Measurements from ENCODE around the gene CNGA3.

CNGA3 gene

GRCh38 chr2:98376301-98376910, 30.1 kb downstream of the CNGA3 start:
- no peak overlapping the region for H3K27ac ChIP-seq (ENCODE audit: insufficient read depth, low read depth, low read length, poor library complexity, severe bottlenecking)
- H3K36me3 ChIP-seq (ENCODE audit: control insufficient read depth, insufficient read depth, low read length): no peaks in the 10 kb centered on the region
- WGBS, 2 experiments: 90 to 93% methylated on average over 6 of the region's 6 CpGs
- H3K4me1 ChIP-seq (ENCODE audit: control insufficient read depth, insufficient read depth, low read length): peaks cover 23% of the 10 kb centered on the region
- H3K9me3 ChIP-seq (ENCODE audit: control insufficient read depth, low read length): no peaks in the 10 kb centered on the region
- H3K4me3 ChIP-seq (ENCODE audit: insufficient read depth, low read depth, low read length): no peak overlapping the region
- H3K27me3 ChIP-seq (ENCODE audit: control insufficient read depth, insufficient read depth, low read length, poor library complexity, severe bottlenecking): no peaks in the 10 kb centered on the region

DNA sequence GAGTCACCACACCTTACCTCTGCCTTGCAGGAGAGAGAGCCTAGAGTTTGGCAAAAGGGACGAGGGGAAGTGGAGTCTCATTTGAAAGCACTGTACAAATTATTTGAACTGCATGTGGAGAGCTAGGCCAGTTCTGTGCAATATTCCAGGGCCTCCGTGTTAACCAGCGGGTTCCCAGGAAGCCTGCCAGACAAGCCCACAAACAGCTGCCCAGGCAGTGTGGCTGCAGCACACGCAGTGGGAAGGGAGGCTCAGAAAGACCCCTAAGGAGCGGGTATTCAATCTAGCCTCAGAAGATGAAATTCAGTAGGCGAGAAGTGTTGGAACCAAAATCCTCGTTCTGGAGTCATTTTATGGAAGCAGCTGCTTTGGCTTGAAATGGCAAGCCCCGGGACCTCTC, 30.7 kb downstream of the CNGA3 start:
- WGBS, 2 experiments: 88% methylated on average over 8 of the region's 8 CpGs
- no peaks in the 10 kb centered on the region for H3K27me3 ChIP-seq (ENCODE audit: control insufficient read depth, insufficient read depth, low read length, poor library complexity, severe bottlenecking)
- no peak overlapping the region for H3K4me3 ChIP-seq (ENCODE audit: insufficient read depth, low read depth, low read length)
- peaks cover 23% of the 10 kb centered on the region for H3K4me1 ChIP-seq (ENCODE audit: control insufficient read depth, insufficient read depth, low read length)
- H3K36me3 ChIP-seq (ENCODE audit: control insufficient read depth, insufficient read depth, low read length): no peaks in the 10 kb centered on the region
- H3K9me3 ChIP-seq (ENCODE audit: control insufficient read depth, low read length): no peaks in the 10 kb centered on the region
- H3K27ac ChIP-seq (ENCODE audit: insufficient read depth, low read depth, low read length, poor library complexity, severe bottlenecking): no peak overlapping the region

DNA sequence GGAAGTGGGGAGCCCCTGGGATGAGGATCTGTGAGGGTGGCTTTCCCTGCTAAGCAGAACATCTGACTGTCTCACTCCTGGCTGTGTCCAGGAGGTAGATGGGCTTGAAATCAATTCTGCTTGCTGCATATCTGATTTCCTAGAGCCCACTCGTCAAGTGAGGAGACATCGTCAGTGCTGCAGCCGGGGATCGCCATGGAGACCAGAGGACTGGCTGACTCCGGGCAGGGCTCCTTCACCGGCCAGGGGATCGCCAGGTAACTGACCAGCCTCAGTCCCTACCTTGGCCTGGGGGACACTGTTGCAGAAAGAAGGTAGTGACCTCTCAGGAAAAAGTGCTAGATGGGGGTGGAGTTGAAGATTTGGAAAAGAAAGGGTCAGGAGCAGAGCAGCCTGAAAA, 31.3 kb downstream of the CNGA3 start:
- 81 to 84% methylated on average over 7 of the region's 7 CpGs for WGBS, 2 experiments
- no peak overlapping the region for H3K4me3 ChIP-seq (ENCODE audit: insufficient read depth, low read depth, low read length)

DNA sequence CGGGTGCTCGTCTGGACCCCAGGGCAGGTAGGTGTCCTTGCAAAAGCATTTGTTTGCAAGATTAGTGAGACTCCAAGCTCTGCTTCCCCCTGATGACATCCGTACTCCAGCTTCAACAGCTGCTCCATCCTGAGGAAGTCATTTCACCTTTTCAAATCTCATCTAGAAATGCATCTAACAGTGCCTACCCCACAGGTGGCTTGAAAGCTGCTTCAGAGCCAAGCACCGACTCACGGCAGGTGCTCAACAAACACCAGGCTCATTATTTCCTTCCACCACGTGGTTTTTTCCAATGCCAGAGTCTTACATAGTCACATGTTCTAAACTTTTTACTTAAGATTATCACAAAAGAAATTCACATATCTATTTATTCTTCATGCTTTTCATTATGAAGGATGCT, 31.9 kb downstream of the CNGA3 start:
- Histone ChIP-seq H3K4me1 (ENCODE audit: control insufficient read depth, insufficient read depth, low read length) (peaks cover 25% of the 10 kb centered on the region), H3K27ac (ENCODE audit: insufficient read depth, low read depth, low read length, poor library complexity, severe bottlenecking) (no peak overlapping the region), H3K9me3 (ENCODE audit: control insufficient read depth, low read length) (no peaks in the 10 kb centered on the region), H3K36me3 (ENCODE audit: control insufficient read depth, insufficient read depth, low read length) (no peaks in the 10 kb centered on the region), H3K27me3 (ENCODE audit: control insufficient read depth, insufficient read depth, low read length, poor library complexity, severe bottlenecking) (no peaks in the 10 kb centered on the region), H3K4me3 (ENCODE audit: insufficient read depth, low read depth, low read length) (no peak overlapping the region)
- WGBS, 2 experiments: 76 to 85% methylated on average over 6 of the region's 6 CpGs

More for the DNA sequence above, 31.3 kb downstream of the CNGA3 start:
- H3K27me3 ChIP-seq (ENCODE audit: control insufficient read depth, insufficient read depth, low read length, poor library complexity, severe bottlenecking): no peaks in the 10 kb centered on the region
- H3K4me1 ChIP-seq (ENCODE audit: control insufficient read depth, insufficient read depth, low read length): peaks cover 23% of the 10 kb centered on the region
- no peaks in the 10 kb centered on the region for H3K36me3 ChIP-seq (ENCODE audit: control insufficient read depth, insufficient read depth, low read length)
- no peak overlapping the region for H3K27ac ChIP-seq (ENCODE audit: insufficient read depth, low read depth, low read length, poor library complexity, severe bottlenecking)
- H3K9me3 ChIP-seq (ENCODE audit: control insufficient read depth, low read length): no peaks in the 10 kb centered on the region

- 85 to 90% methylated on average over 4 of the region's 4 CpGs for WGBS, 2 experiments
- Histone ChIP-seq H3K27ac (ENCODE audit: insufficient read depth, low read depth, low read length, poor library complexity, severe bottlenecking) (no peak overlapping the region), H3K9me3 (ENCODE audit: control insufficient read depth, low read length) (no peaks in the 10 kb centered on the region), H3K27me3 (ENCODE audit: control insufficient read depth, insufficient read depth, low read length, poor library complexity, severe bottlenecking) (no peaks in the 10 kb centered on the region), H3K36me3 (ENCODE audit: control insufficient read depth, insufficient read depth, low read length) (no peaks in the 10 kb centered on the region), H3K4me3 (ENCODE audit: insufficient read depth, low read depth, low read length) (no peak overlapping the region), H3K4me1 (ENCODE audit: control insufficient read depth, insufficient read depth, low read length) (peaks cover 26% of the 10 kb centered on the region)
These were observed 32.6 kb downstream of the CNGA3 start for GRCh38 chr2:98378901-98379300.

DNA sequence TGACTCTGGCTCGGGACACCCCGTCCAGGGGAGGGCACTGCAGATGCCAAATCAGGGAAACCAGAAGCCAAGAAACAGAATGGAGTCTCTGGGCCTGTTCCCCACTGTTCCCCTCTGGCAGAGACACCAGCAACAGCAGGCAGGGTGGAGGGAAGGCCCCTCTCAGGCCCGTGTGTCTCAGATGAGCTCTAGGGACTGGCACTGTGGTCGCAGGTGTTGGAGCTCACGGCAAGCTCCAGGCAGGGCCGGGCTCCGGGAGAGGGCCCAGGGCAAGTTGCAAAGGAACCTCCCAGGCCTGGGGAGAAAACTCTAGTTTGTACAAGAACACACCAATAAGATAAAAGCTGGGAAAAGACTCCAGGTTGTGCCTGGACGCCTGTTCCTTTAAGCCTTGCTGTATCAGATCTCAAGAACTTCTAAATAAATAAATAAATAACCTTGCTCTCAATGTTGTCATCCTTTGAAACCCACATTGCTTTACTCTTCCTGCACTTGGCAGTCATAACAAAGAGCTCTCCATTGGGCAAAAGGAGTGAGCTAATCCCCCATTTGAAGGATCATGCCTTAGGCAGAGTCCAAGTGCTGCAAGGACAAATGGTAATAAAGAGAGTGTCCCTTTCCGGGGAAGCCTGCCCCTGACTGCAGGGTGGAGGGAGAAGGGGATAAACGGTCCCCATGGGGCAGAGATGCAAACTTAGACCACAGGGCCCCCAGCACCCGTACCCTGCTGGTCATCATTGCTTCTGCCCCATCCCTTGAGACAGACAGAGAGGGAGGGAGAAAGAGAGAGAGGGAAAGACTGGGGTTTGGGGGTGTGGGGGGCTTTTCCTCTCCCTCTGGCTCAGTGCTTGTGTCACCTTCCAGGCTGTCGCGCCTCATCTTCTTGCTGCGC, 33.3 kb downstream of the CNGA3 start:
- H3K27me3 ChIP-seq (ENCODE audit: control insufficient read depth, insufficient read depth, low read length, poor library complexity, severe bottlenecking): no peaks in the 10 kb centered on the region
- 87 to 89% methylated on average over 14 of the region's 14 CpGs for WGBS, 2 experiments

GRCh38 chr2:98380203-98380535, 33.9 kb downstream of the CNGA3 start:
- 92 to 93% methylated on average over 7 of the region's 7 CpGs for WGBS, 2 experiments
- H3K27ac ChIP-seq (ENCODE audit: insufficient read depth, low read depth, low read length, poor library complexity, severe bottlenecking): no peak overlapping the region
- no peak overlapping the region for H3K4me3 ChIP-seq (ENCODE audit: insufficient read depth, low read depth, low read length)
- H3K9me3 ChIP-seq (ENCODE audit: control insufficient read depth, low read length): no peaks in the 10 kb centered on the region
- no peaks in the 10 kb centered on the region for H3K27me3 ChIP-seq (ENCODE audit: control insufficient read depth, insufficient read depth, low read length, poor library complexity, severe bottlenecking)
- peaks cover 26% of the 10 kb centered on the region for H3K4me1 ChIP-seq (ENCODE audit: control insufficient read depth, insufficient read depth, low read length)
- H3K36me3 ChIP-seq (ENCODE audit: control insufficient read depth, insufficient read depth, low read length): no peaks in the 10 kb centered on the region

More for the DNA sequence above, 33.3 kb downstream of the CNGA3 start:
- no peaks in the 10 kb centered on the region for H3K9me3 ChIP-seq (ENCODE audit: control insufficient read depth, low read length)
- no peak overlapping the region for H3K4me3 ChIP-seq (ENCODE audit: insufficient read depth, low read depth, low read length)
- no peaks in the 10 kb centered on the region for H3K36me3 ChIP-seq (ENCODE audit: control insufficient read depth, insufficient read depth, low read length)
- peaks cover 26% of the 10 kb centered on the region for H3K4me1 ChIP-seq (ENCODE audit: control insufficient read depth, insufficient read depth, low read length)
- no peak overlapping the region for H3K27ac ChIP-seq (ENCODE audit: insufficient read depth, low read depth, low read length, poor library complexity, severe bottlenecking)

GRCh38 chr2:98381494-98381893, 35.2 kb downstream of the CNGA3 start:
- peaks cover 21% of the 10 kb centered on the region for H3K4me1 ChIP-seq (ENCODE audit: control insufficient read depth, insufficient read depth, low read length)
- WGBS, 2 experiments: 92 to 93% methylated on average over 8 of the region's 8 CpGs
- H3K36me3 ChIP-seq (ENCODE audit: control insufficient read depth, insufficient read depth, low read length): no peaks in the 10 kb centered on the region
- no peaks in the 10 kb centered on the region for H3K27me3 ChIP-seq (ENCODE audit: control insufficient read depth, insufficient read depth, low read length, poor library complexity, severe bottlenecking)
- no peak overlapping the region for H3K4me3 ChIP-seq (ENCODE audit: insufficient read depth, low read depth, low read length)
- H3K27ac ChIP-seq (ENCODE audit: insufficient read depth, low read depth, low read length, poor library complexity, severe bottlenecking): no peak overlapping the region
- no peaks in the 10 kb centered on the region for H3K9me3 ChIP-seq (ENCODE audit: control insufficient read depth, low read length)

DNA sequence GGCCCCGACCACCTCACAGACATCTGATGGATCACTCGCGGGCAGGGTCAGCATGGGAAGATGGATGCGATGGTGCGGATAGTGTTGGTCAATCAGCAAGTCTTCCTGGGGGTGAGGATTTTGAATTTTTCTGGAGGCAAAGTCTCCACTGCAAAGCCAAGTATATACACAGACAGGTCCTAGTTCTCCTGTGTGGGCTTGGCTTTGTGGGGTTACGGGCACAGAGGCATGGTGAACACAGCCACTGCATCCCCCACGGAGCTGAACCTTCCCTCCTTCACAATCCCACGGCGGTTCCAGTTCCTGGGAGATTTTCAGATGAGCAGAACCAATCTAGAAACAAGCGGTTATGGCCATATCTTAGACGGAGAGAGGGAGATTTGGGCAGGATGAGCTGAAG, 35.8 kb downstream of the CNGA3 start:
- Histone ChIP-seq H3K9me3 (ENCODE audit: control insufficient read depth, low read length) (no peaks in the 10 kb centered on the region), H3K4me1 (ENCODE audit: control insufficient read depth, insufficient read depth, low read length) (peaks cover 15% of the 10 kb centered on the region), H3K4me3 (ENCODE audit: insufficient read depth, low read depth, low read length) (no peak overlapping the region), H3K27ac (ENCODE audit: insufficient read depth, low read depth, low read length, poor library complexity, severe bottlenecking) (no peak overlapping the region), H3K27me3 (ENCODE audit: control insufficient read depth, insufficient read depth, low read length, poor library complexity, severe bottlenecking) (no peaks in the 10 kb centered on the region), H3K36me3 (ENCODE audit: control insufficient read depth, insufficient read depth, low read length) (no peaks in the 10 kb centered on the region)
- 95% methylated on average over 11 of the region's 11 CpGs for WGBS, 2 experiments

- no peaks in the 10 kb centered on the region for H3K36me3 ChIP-seq (ENCODE audit: control insufficient read depth, insufficient read depth, low read length)
- peaks cover 9% of the 10 kb centered on the region for H3K4me1 ChIP-seq (ENCODE audit: control insufficient read depth, insufficient read depth, low read length)
- no peaks in the 10 kb centered on the region for H3K9me3 ChIP-seq (ENCODE audit: control insufficient read depth, low read length)
- no peak overlapping the region for H3K4me3 ChIP-seq (ENCODE audit: insufficient read depth, low read depth, low read length)
- H3K27ac ChIP-seq (ENCODE audit: insufficient read depth, low read depth, low read length, poor library complexity, severe bottlenecking): no peak overlapping the region
- WGBS, 2 experiments: 65 to 70% methylated on average over 6 to 7 of the region's 7 CpGs
- H3K27me3 ChIP-seq (ENCODE audit: control insufficient read depth, insufficient read depth, low read length, poor library complexity, severe bottlenecking): no peaks in the 10 kb centered on the region
These were observed 36.5 kb downstream of the CNGA3 start for GRCh38 chr2:98382739-98383138.
